H9 (cell line): ENCODE data around the gene MAT2A. TPM values are rescaled to one million over a fixed set of nuclear protein-coding genes. Genes with fewer than 3 reads are reported as not detected.

Experiments
- DNase-seq: peaks from one replicate; pipeline ENCODE4 v3.0.0-alpha.2; 2017
- H2AFZ ChIP-seq: one replicate; pipeline ENCODE4 v1.6.1; 2013; ENCODE audit warnings: mild to moderate bottlenecking, low read length, control low read depth, moderate library complexity
- H2AK5ac ChIP-seq: 2 replicates; pipeline ENCODE4 v1.6.1; 2013; ENCODE audit warnings: low read length, control low read depth, mixed read lengths; ENCODE audit not compliant: insufficient read length
- H2BK120ac ChIP-seq: one replicate; pipeline ENCODE4 v1.6.1; 2013; ENCODE audit warnings: low read depth, mild to moderate bottlenecking, low read length, control low read depth, inconsistent platforms; ENCODE audit not compliant: poor library complexity, severe bottlenecking
- H2BK12ac ChIP-seq: 2 replicates; pipeline ENCODE4 v1.6.1; 2013; ENCODE audit warnings: low read length, control low read depth, mixed read lengths, low read depth; ENCODE audit not compliant: insufficient read length
- H2BK15ac ChIP-seq: 2 replicates; pipeline ENCODE4 v1.6.1; 2013; ENCODE audit warnings: low read depth, low read length, control low read depth
- H2BK20ac ChIP-seq: one replicate; pipeline ENCODE4 v1.6.1; 2013; ENCODE audit warnings: low read depth, mild to moderate bottlenecking, low read length, control low read depth, inconsistent platforms; ENCODE audit not compliant: poor library complexity, severe bottlenecking
- H2BK5ac ChIP-seq: 2 replicates; pipeline ENCODE4 v1.6.1; 2013; ENCODE audit warnings: low read length, control low read depth, mixed read lengths; ENCODE audit not compliant: insufficient read length
- H3K14ac ChIP-seq: 2 replicates; pipeline ENCODE4 v1.6.1; 2013; ENCODE audit warnings: low read length, control low read depth; ENCODE audit not compliant: insufficient read depth
- H3K18ac ChIP-seq: 2 replicates; pipeline ENCODE4 v1.6.1; 2013; ENCODE audit warnings: low read depth, mild to moderate bottlenecking, mixed read lengths, low read length, control low read depth; ENCODE audit not compliant: insufficient read length
- H3K23ac ChIP-seq: 2 replicates; pipeline ENCODE4 v1.6.1; 2013; ENCODE audit warnings: low read length, control low read depth, mixed read lengths, low read depth; ENCODE audit not compliant: insufficient read length
- H3K23me2 ChIP-seq: 2 replicates; pipeline ENCODE4 v1.6.1; 2013; ENCODE audit warnings: low read depth, mild to moderate bottlenecking, mixed read lengths, low read length, control low read depth; ENCODE audit not compliant: insufficient read length, poor library complexity, severe bottlenecking
- H3K27ac ChIP-seq: 2 replicates; pipeline ENCODE4 v1.5.1; 2013; ENCODE audit warnings: low read length, control low read depth, mixed read lengths, low read depth; ENCODE audit not compliant: insufficient read length
- H3K27me3 ChIP-seq: 2 replicates; pipeline ENCODE4 v1.6.1; 2013; ENCODE audit warnings: low read length, control low read depth, inconsistent platforms; ENCODE audit not compliant: insufficient read depth
- H3K4ac ChIP-seq: 2 replicates; pipeline ENCODE4 v1.6.1; 2013; ENCODE audit warnings: low read depth, mild to moderate bottlenecking, control low read depth, inconsistent platforms, low read length, moderate library complexity
- H3K4me1 ChIP-seq: 2 replicates; pipeline ENCODE4 v1.6.1; 2013; ENCODE audit warnings: low read length, control low read depth, inconsistent platforms; ENCODE audit not compliant: insufficient read depth
- H3K4me2 ChIP-seq: 2 replicates; pipeline ENCODE4 v1.6.1; 2013; ENCODE audit warnings: low read length, control low read depth, mixed read lengths; ENCODE audit not compliant: insufficient read length, insufficient read depth
- H3K56ac ChIP-seq: 2 replicates; pipeline ENCODE4 v1.6.1; 2013; ENCODE audit warnings: low read depth, mild to moderate bottlenecking, mixed read lengths, low read length, control low read depth; ENCODE audit not compliant: insufficient read length
- H3K79me1 ChIP-seq: 2 replicates; pipeline ENCODE4 v1.6.1; 2013; ENCODE audit warnings: low read depth, mild to moderate bottlenecking, moderate library complexity, low read length, control low read depth, inconsistent platforms; ENCODE audit not compliant: insufficient read depth, poor library complexity, severe bottlenecking
- H3K79me2 ChIP-seq: 2 replicates; pipeline ENCODE4 v1.6.1; 2013; ENCODE audit warnings: low read length, control low read depth, inconsistent platforms; ENCODE audit not compliant: insufficient read depth
- H3K9ac ChIP-seq: 2 replicates; pipeline ENCODE4 v1.6.1; 2013; ENCODE audit warnings: low read length, control low read depth, mixed read lengths; ENCODE audit not compliant: insufficient read length; ENCODE audit errors: extremely low read depth
- H3K9me3 ChIP-seq: one replicate; pipeline ENCODE4 v1.6.1; 2013; ENCODE audit warnings: low read depth, low read length, inconsistent platforms; ENCODE audit not compliant: control insufficient read depth
- H3T11ph ChIP-seq: one replicate; pipeline ENCODE4 v1.6.1; 2013; ENCODE audit warnings: mild to moderate bottlenecking, low read length, control low read depth, inconsistent platforms
- H4K20me1 ChIP-seq: one replicate; pipeline ENCODE4 v1.6.1; 2013; ENCODE audit not compliant: control insufficient read depth, insufficient read length, insufficient read depth
- H4K5ac ChIP-seq: 2 replicates; pipeline ENCODE4 v1.6.1; 2013; ENCODE audit warnings: low read depth, mild to moderate bottlenecking, mixed read lengths, low read length, control low read depth; ENCODE audit not compliant: insufficient read length
- H4K8ac ChIP-seq: replicated peaks from 2 replicates; pipeline ENCODE4 v1.6.1; 2013; ENCODE audit warnings: low read length, control low read depth, mixed read lengths, low read depth; ENCODE audit not compliant: insufficient read length
- H4K91ac ChIP-seq: 2 replicates; pipeline ENCODE4 v1.6.1; 2013; ENCODE audit warnings: low read depth, mild to moderate bottlenecking, moderate library complexity, mixed read lengths, low read length, control low read depth; ENCODE audit not compliant: insufficient read length
- H3K27ac Mint-ChIP-seq, 3 experiments: 2 replicates in 2 of 3; 3 replicates in 1 of 3; pipeline ENCODE4 v1.8.0; 2020 to 2021; ENCODE audit warnings: mixed read lengths in 3 of 3, mild to moderate bottlenecking in 1 of 3, moderate library complexity in 1 of 3
- H3K27me3 Mint-ChIP-seq: 2 replicates; pipeline ENCODE4 v1.8.0; 2021; ENCODE audit warnings: low read depth, mild to moderate bottlenecking, moderate library complexity, mixed read lengths
- H3K36me3 Mint-ChIP-seq, 3 experiments: 2 replicates in 2 of 3; 3 replicates in 1 of 3; pipeline ENCODE4 v1.8.0; 2020 to 2021; ENCODE audit warnings: low read depth in 3 of 3, mixed read lengths in 3 of 3; ENCODE audit not compliant: insufficient read depth in 1 of 3
- H3K4me1 Mint-ChIP-seq, 2 experiments: 2 replicates each; pipeline ENCODE4 v1.8.0; 2020; ENCODE audit warnings: mixed read lengths in 2 of 2
- H3K4me3 Mint-ChIP-seq, 2 experiments: 2 replicates in 1 of 2; 3 replicates in 1 of 2; pipeline ENCODE4 v1.8.0; 2020 to 2021; ENCODE audit warnings: mild to moderate bottlenecking in 2 of 2, mixed read lengths in 2 of 2, moderate library complexity in 1 of 2
- H3K9me3 Mint-ChIP-seq, 2 experiments: 2 replicates in 1 of 2; 3 replicates in 1 of 2; pipeline ENCODE4 v1.8.0; 2020; ENCODE audit warnings: mild to moderate bottlenecking in 2 of 2, mixed read lengths in 2 of 2, moderate library complexity in 1 of 2
- CTCF ChIP-seq: fragments of 200-600 bp; sonication (generic); conservative IDR thresholded peaks from 3 replicates; pipeline ENCODE4 v1.8.0; 2021; ENCODE audit warnings: antibody characterized with exemption, mild to moderate bottlenecking
- WGBS: extraction: QIAGEN DNeasy Blood & Tissue Kit; methylation state at CpG from one replicate; pipeline ENCODE4 v1.1.7; 2013; ENCODE audit warnings: missing lambda C conversion rate, low lambda C conversion rate, mixed read lengths; ENCODE audit not compliant: insufficient read length; ENCODE audit errors: extremely low coverage; 5-methylcytosine and 5-hydroxymethylcytosine counted together
- total RNA-seq: library from RNA; stranded (reverse); gene quantifications from 2 replicates; pipeline ENCODE4 v1.2.1, GENCODE V29; 2021

MAT2A gene
- total RNA-seq, 1 experiment from 2014 or later: 459 TPM

DNA sequence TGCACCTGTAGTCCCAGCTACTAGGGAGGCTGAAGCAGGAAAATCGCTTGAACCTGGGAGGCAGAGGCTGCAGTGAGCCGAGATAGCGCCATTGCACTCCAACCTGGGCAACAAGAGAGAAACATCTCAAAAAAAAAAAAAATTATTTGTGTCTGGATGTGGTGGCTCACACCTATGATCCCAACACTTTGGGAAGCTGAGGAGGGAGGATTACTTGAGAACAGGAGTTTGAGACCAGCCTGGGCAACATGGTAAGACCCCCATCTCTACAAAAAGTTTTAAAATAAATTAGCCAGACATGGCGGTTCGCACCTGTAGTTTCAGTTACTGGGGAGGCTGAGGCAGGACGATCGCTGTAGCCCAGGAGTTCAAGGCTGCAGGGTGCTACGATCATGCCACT, 36.8 kb downstream of the MAT2A start:
- no peak for TF ChIP-seq CTCF
- no peak overlapping the region for H3K23ac ChIP-seq
- no peak overlapping the region for H4K8ac ChIP-seq
- no peak overlapping the region for H3T11ph ChIP-seq
- Mint-ChIP-seq H3K27ac (no peak overlapping the region), H3K36me3 (no peaks in the 10 kb centered on the region), H3K9me3 (peaks cover 0 to 2% of the 10 kb centered on the region in 2 experiments; a peak in 2 of 5 replicates), H3K4me3 (no peak overlapping the region), H3K4me1 (peaks cover 33% of the 10 kb centered on the region in 2 experiments), H3K27me3 (peaks cover 63% of the 10 kb centered on the region)
- no peak overlapping the region for H2BK15ac ChIP-seq
- H3K79me2 ChIP-seq: no peaks in the 10 kb centered on the region
- H2AK5ac ChIP-seq: no peak overlapping the region
- no peaks in the 10 kb centered on the region for H3K79me1 ChIP-seq
- H3K14ac ChIP-seq: no peak overlapping the region
- no peak overlapping the region for H2BK5ac ChIP-seq
- H4K91ac ChIP-seq: no peak overlapping the region
- H2BK120ac ChIP-seq: no peak overlapping the region
- H3K4me2 ChIP-seq: no peak overlapping the region
- H4K20me1 ChIP-seq: no peaks in the 10 kb centered on the region
- no peak overlapping the region for H3K18ac ChIP-seq
- no peak overlapping the region for H3K9ac ChIP-seq
- no peak overlapping the region for H2AFZ ChIP-seq
- H2BK20ac ChIP-seq: no peak overlapping the region
- H3K23me2 ChIP-seq: no peaks in the 10 kb centered on the region
- no peak overlapping the region for H4K5ac ChIP-seq
- no peaks in the 10 kb centered on the region for H3K9me3 ChIP-seq
- DNase-seq: no peak
- H3K4ac ChIP-seq: no peak overlapping the region
- H3K4me1 ChIP-seq: peaks cover 3% of the 10 kb centered on the region; the same call in 1 of the 2 replicates
- no peak overlapping the region for H3K27ac ChIP-seq
- H3K56ac ChIP-seq: no peak overlapping the region
- WGBS: no CpG with 5 or more reads among the region's 8 CpGs
- no peak overlapping the region for H2BK12ac ChIP-seq
- no peaks in the 10 kb centered on the region; the same call in 1 of the 2 replicates for H3K27me3 ChIP-seq
